Peyer's patch (tissue), 4 donors: ENCODE data around the gene PLPP2. TPM values are rescaled to one million over a fixed set of nuclear protein-coding genes. Genes with fewer than 3 reads are reported as not detected.

Experiments used
- DNase-seq, 3 donors: peaks; one replicate each; pipeline ENCODE4 v3.0.0-alpha.2; 2017 to 2019
- H3K27ac ChIP-seq, 4 donors: fragments of 200-600 bp; sonication (generic); one replicate each; pipeline ENCODE4 v1.5.1; 2016 to 2019
- H3K27me3 ChIP-seq, 2 donors: fragments of 200-600 bp; sonication (generic); one replicate each; pipeline ENCODE4 v1.5.1; 2019
- H3K36me3 ChIP-seq, 3 donors: fragments of 200-600 bp; sonication (generic); one replicate each; pipeline ENCODE4 v1.5.1; 2016 to 2019
- H3K4me1 ChIP-seq, 4 donors: fragments of 200-600 bp; sonication (generic); one replicate each; pipeline ENCODE4 v1.5.1; 2016 to 2019
- H3K4me3 ChIP-seq, 4 donors: fragments of 200-600 bp; sonication (generic); 1 replicate in 3 of 4; 2 replicates in 1 of 4; pipeline ENCODE4 v1.5.1; 2016 to 2019; ENCODE audit warnings: mild to moderate bottlenecking in 1 of 4
- H3K9me3 ChIP-seq, 4 donors: fragments of 200-600 bp; sonication (generic); one replicate each; pipeline ENCODE4 v1.5.1; 2016 to 2019; ENCODE audit warnings: mild to moderate bottlenecking in 1 of 4
- CTCF ChIP-seq, 6 experiments: fragments of 450-650 bp in 4 of 6; fragments of 200-600 bp in 2 of 6; sonication (generic) in 1 of 6; IDR thresholded peaks; one replicate each; pipeline ENCODE4 v1.5.1; 2017 to 2019; ENCODE audit warnings: antibody characterized with exemption in 6 of 6, mild to moderate bottlenecking in 3 of 6, moderate library complexity in 1 of 6
- POLR2A ChIP-seq, 2 donors: fragments of 450-650 bp; IDR thresholded peaks; one replicate each; pipeline ENCODE4 v1.5.1; 2017; ENCODE audit warnings: antibody characterized with exemption in 2 of 2, mild to moderate bottlenecking in 2 of 2, moderate library complexity in 2 of 2
- total RNA-seq, 4 donors: library from RNA; depleted of rRNA; stranded (reverse); fragments of >200 nt; gene quantifications; one replicate each; pipeline ENCODE4 v1.1.0, GENCODE V29; 2016

The PLPP2 gene
- total RNA-seq, 4 donors from 2014 or later = 42.1 to 260 (median 188) TPM

GRCh38 chr19:335486-336066, 44.4 kb upstream of the PLPP2 start:
- Histone ChIP-seq H3K27ac (no peak overlapping the region), H3K9me3 (no peaks in the 10 kb centered on the region), H3K4me1 (peaks cover 0 to 4% (median 0%) of the 10 kb centered on the region in 4 donors), H3K36me3 (peaks cover 0 to 32% (median 0%) of the 10 kb centered on the region in 3 donors), H3K4me3 (no peak overlapping the region), H3K27me3 (no peaks in the 10 kb centered on the region)
- TF ChIP-seq POLR2A (IDR thresholded peaks at IDR 0.05) (no peak), CTCF (IDR thresholded peaks at IDR 0.05) (no peak)
- DNase-seq = no peak

- Histone ChIP-seq H3K27me3 (no peaks in the 10 kb centered on the region), H3K9me3 (no peaks in the 10 kb centered on the region), H3K36me3 (peaks cover 0 to 37% (median 0%) of the 10 kb centered on the region in 3 donors), H3K4me1 (no peaks in the 10 kb centered on the region), H3K4me3 (no peak overlapping the region), H3K27ac (no peak overlapping the region)
- DNase-seq = peak in 1 of 3 donors; percentile 18
- no peak for TF ChIP-seq CTCF (IDR thresholded peaks at IDR 0.05)
- no peak for TF ChIP-seq POLR2A (IDR thresholded peaks at IDR 0.05)
Observed at GRCh38 chr19:335072-335471, 43.9 kb upstream of the PLPP2 start.

- peak in 1 of 3 donors; percentile 16 for DNase-seq
- Histone ChIP-seq H3K36me3 (peaks cover 0 to 43% (median 0%) of the 10 kb centered on the region in 3 donors), H3K9me3 (no peaks in the 10 kb centered on the region), H3K27me3 (no peaks in the 10 kb centered on the region), H3K4me3 (no peak overlapping the region), H3K4me1 (no peaks in the 10 kb centered on the region), H3K27ac (no peak overlapping the region)
- TF ChIP-seq CTCF (IDR thresholded peaks at IDR 0.05) = no peak
- no peak for TF ChIP-seq POLR2A (IDR thresholded peaks at IDR 0.05)
Observed at GRCh38 chr19:334296-335071, 43.3 kb upstream of the PLPP2 start.

- peaks cover 0 to 80% (median 0%) of the 10 kb centered on the region in 3 donors for H3K36me3 ChIP-seq
- TF ChIP-seq POLR2A (IDR thresholded peaks at IDR 0.05) (no peak), CTCF (IDR thresholded peaks at IDR 0.05) (no peak)
- no peak overlapping the region for H3K27ac ChIP-seq
- H3K4me1 ChIP-seq = no peaks in the 10 kb centered on the region
- H3K4me3 ChIP-seq = no peak overlapping the region
- DNase-seq = no peak
- no peaks in the 10 kb centered on the region for H3K27me3 ChIP-seq
- H3K9me3 ChIP-seq = peaks cover 0 to 14% (median 4%) of the 10 kb centered on the region in 4 donors
Observed at GRCh38 chr19:330503-330902, 39.3 kb upstream of the PLPP2 start.

- DNase-seq = no peak
- H3K36me3 ChIP-seq = peaks cover 0 to 85% (median 0%) of the 10 kb centered on the region in 3 donors
Observed at GRCh38 chr19:329876-330275, 38.7 kb upstream of the PLPP2 start.

More at GRCh38 chr19:329876-330275, 38.7 kb upstream of the PLPP2 start:
- H3K9me3 ChIP-seq = peaks cover 0 to 14% (median 4%) of the 10 kb centered on the region in 4 donors
- no peaks in the 10 kb centered on the region for H3K4me1 ChIP-seq
- no peak overlapping the region for H3K27ac ChIP-seq
- no peak overlapping the region for H3K4me3 ChIP-seq
- no peaks in the 10 kb centered on the region for H3K27me3 ChIP-seq
- TF ChIP-seq CTCF (IDR thresholded peaks at IDR 0.05) = no peak
- TF ChIP-seq POLR2A (IDR thresholded peaks at IDR 0.05) = no peak
